Activated CD4-positive, alpha-beta T cell treated with anti-CD3 and anti-CD28 coated beads, Interleukin-2, Interleukin-4, amounts not matched to agents 100 ng/mL and 50 ng/mL, durations not matched to agents 16 hours and 8 hours (primary cell): ENCODE measurements around the gene PPFIBP1.

Experiments
- DNase-seq: peaks from one replicate; pipeline ENCODE4 v3.0.0-alpha.2; 2020; ENCODE audit warnings: low spot score

PPFIBP1 gene

GRCh38 chr12:27523642-27524493 is at the start of gene PPFIBP1:
Gene PPFIBP1, plus strand, starts transcription at chr12:27524206. Its CDS starts 109,191 bp downstream, at chr12:27633397.
- peak; percentile 98 for DNase-seq

DNA sequence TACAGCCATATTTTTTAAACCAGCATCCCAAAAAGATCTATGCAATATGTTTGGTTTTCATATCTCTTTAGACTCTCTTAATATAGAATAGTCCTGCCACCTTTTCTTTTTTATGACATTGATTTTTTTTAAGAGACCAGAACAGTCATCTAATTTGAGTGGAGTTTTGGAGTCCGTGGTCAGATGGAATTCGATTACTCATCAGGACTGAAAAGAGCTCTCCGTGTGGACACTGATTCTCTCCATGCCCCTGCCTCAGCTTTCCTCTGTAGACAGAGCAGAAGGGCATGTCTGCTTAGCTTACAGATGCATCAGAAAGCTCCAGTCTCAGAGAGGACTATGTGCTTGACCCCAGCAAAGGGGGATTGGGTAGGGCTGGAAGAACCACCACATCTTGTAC is 49.7 kb upstream of the PPFIBP1 start:
- DNase-seq: no peak

- DNase-seq: no peak
Measured at GRCh38 chr12:27477049-27477448, 47.0 kb upstream of the PPFIBP1 start.

GRCh38 chr12:27478949-27479348 is 45.1 kb upstream of the PPFIBP1 start:
- no peak for DNase-seq

DNA sequence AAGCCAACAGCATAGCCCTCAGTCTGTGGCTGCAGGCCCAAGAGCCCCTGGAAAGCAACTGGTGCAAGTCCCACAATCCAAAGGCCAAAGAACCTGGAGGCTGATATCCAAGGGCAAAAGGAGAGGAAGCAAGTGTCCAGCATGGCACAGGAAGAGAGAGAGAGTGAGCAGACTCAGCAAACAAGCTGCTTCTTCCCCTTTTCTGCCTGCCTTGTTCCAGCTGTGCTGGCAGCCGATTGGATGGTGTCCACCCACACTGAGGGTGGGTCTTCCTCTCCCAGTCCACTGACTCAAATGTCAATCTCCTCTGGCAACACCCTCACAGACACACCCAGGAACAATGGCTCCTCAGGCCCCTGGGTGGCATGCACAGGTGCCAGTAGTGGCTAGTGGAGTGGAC is 44.0 kb upstream of the PPFIBP1 start:
- no peak for DNase-seq

DNA sequence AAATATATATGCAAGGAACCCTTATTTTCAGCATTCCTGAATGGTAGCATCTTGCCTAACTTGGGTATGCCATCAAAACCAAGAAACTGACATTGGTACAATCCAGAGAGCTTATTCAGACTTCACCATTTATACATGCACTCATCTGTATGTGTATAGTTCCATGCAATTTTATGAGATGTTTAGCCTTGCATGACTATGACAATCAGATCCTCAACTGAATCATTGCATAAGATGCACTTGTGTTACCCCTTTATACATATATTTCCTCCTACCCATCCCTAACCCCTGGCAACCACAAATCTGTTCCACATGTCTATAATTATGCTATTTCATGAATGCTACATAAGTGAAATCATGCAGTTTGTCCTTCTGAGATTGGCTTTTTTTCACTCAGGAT is 37.0 kb upstream of the PPFIBP1 start:
- DNase-seq: no peak

DNA sequence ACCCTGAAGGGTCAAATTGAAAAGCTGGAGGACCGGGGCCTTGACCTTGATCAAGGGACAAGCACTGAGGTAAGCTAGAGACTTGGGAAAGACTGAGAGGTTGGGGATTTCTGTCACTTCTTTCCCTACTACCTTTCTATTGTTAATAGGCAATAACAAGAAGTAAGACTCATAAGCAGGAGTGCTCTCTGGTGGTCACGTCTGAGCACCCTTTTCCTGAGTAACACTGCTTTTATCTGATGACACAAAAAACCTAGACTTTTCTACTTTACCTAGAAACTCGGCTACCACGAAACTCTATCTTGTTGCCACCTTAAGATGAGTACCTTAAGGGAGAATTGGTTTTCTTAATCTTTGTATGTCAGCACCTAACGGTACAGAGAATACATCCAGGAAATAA is 35.5 kb upstream of the PPFIBP1 start:
- no peak for DNase-seq

DNA sequence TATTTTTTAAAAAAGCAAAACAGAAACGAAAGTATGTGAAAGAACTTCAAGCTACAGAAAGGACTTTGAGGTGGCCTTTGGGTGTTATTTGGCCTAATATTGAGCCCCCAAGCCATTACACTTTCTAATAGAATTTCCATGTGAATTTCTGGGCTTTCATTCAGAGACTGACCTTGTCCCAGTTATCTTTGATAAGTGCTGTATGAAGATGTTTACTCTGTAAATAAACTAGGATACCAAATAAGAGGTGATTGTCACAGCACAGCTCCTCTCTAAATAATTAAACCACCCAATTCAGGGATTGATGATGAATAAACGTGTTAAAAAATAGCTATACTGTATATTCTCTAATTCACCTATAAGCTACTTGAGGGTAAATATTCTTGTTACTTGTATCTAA is 32.8 kb upstream of the PPFIBP1 start:
- DNase-seq: no peak

DNA sequence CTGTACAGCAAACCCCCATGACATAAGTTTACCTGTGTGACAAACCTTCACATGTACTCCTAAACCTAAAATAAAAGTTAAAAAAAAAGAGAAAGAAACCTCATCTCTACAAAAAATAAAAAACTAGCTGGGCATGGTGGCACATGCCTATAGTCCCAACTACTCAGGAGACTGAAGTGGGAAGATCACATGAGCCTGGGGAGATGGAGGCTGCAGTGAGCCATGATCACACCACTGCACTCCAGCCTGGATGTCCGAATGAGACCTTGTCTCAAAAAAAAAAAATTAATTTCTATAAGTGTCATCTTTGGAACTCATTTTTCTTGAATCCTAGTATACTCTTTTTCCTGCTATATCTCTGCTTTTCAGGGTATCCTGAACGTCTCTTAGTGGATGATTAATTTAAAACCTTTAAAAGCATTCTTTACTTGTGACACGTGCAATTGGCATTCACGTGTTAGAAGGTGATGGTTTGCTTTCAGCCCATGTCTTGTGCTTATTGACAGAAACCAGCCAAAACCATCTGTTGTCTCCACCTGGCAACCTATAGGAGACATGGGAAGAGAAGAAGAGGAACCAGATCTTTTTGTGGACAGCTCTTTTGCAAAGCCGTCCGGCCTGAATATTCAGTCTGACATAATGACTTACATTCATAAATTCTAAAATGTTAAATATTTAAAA is 30.6 kb upstream of the PPFIBP1 start:
- DNase-seq: no peak

- no peak for DNase-seq
Measured at GRCh38 chr12:27497446-27497845, 26.6 kb upstream of the PPFIBP1 start.

- DNase-seq: peak; percentile 88
Measured at GRCh38 chr12:27498149-27498548, 25.9 kb upstream of the PPFIBP1 start.

- DNase-seq: peak; percentile 50
Measured at GRCh38 chr12:27498761-27499160, 25.2 kb upstream of the PPFIBP1 start.

DNA sequence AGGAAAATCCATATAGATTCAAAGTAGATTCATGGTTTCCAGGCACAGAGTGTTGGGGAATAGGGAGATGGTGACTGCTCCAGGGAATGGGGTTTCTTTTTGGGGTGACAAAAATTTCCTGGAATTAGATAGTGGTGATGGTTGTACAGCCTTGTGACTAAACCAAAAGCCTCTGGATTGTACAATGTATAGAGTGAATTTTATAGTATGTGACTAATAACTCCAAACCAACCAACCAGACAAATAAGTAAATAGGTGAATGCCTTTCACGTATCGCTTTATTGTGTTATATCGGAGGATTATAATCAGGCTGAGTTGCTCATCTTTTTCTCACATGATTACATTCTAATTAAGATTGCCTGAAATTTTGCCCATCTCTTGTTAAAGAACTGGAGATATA is 24.6 kb upstream of the PPFIBP1 start:
- no peak for DNase-seq

- no peak for DNase-seq
Measured at GRCh38 chr12:27500546-27500945, 23.5 kb upstream of the PPFIBP1 start.

GRCh38 chr12:27502021-27502435 is 22.0 kb upstream of the PPFIBP1 start:
- peak; percentile 74 for DNase-seq

DNA sequence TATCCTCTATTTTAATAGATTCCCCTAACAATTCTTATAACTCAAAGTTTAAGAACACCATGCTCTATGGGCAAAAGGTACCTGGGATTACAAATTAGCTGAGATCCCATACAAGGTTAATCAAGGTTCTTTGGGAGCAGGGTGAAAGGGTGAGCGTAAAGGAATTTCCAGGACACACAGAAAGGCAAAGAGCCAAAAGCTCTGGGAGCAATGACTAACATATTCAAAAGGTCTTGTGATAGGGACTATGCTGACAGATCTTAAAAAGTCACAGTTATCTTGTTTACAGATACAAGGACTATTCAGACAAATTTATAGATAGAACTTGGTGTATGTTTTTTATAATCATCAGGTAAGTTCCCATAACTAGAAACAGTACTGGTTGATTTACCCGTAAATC is 19.5 kb upstream of the PPFIBP1 start:
- DNase-seq: no peak

GRCh38 chr12:27505109-27505508 is 18.9 kb upstream of the PPFIBP1 start:
- no peak for DNase-seq

- DNase-seq: no peak
Measured at GRCh38 chr12:27505761-27506160, 18.2 kb upstream of the PPFIBP1 start.

- DNase-seq: no peak
Measured at GRCh38 chr12:27506645-27507189, 17.3 kb upstream of the PPFIBP1 start.

DNA sequence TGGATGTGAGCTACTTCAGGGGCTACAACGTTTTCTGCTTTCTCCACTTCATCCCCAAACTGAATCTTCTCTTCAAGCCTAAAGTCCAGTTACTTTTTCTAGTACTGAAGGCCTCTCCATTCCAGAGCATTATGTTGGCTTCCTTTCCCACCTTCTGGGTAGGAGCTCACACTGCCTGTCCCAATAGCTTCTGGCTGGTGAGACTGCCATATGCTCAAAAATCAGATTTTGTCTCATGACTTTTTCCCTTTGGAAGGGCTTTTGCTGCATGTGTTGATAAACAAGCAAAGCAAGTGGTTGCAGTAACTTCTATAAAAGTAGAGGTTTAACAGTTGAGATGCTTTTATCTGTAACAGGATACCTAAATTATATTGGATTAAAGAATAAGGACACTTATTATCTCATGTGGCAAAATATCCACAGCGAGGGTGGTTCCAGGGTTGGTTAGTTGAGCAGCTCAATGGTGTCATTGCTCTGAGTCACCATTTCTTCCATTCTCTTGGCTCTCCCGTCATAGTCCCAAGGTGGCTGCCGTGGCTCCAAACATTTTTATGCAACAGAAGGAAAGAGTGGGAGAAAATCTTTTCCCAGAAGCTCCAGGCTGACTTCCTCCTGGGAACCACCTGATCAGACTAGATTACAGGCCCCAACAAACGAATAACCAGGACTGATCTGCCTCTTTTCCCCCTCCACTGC is 15.1 kb upstream of the PPFIBP1 start:
- DNase-seq: no peak

GRCh38 chr12:27511031-27511722 is 12.8 kb upstream of the PPFIBP1 start:
- no peak for DNase-seq

DNA sequence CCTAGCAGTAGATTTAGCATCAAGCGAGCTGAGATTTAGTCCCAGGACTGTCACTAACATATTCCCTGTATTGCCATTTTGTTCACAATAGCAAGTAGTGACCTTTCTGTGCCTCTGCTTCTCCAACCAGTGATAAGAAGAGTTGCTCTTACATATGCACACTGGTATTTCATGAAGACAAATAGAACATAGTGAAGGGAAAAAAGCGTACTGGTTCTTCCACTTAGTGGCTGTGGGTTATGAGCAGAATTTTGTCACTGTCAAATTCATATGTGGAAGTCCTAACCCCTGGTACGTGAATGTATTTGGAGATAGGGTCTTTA is 12.3 kb upstream of the PPFIBP1 start:
- DNase-seq: no peak
